Measurements from ENCODE around the gene TEX30. TPM values are rescaled to one million over a fixed set of nuclear protein-coding genes. Genes with fewer than 3 reads are reported as not detected.
"Not testable (repeated sequence)": the region's sequence is repeated elsewhere in the genome, so short reads cannot be mapped to it uniquely, and the experiment has no call there.

Gene TEX30
- polyA plus RNA-seq, 1 donor: 15.7 TPM

DNA sequence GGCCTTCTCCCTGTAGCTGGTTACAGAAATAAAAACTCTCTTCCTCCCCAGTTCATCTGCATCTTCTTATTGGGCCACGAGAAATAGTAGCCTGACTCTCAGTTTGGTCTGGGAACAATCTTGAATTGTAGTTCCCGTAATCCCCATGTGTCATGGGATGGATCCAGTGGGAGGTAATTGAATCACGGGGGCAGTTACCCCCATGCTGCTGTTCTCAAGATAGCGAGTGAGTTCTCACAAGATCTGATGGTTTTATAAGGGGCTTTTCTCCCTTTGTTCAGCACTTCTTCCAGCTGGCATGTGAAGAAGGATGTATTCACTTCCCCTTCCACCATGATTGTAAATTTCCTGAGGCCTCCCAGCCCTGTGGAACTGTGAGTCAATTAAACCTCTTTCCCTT is 7.1 kb upstream of the TEX30 start:
- WGBS (ENCODE audit: insufficient coverage, low lambda C conversion rate): no CpG with 5 or more reads among the region's 4 CpGs
- H3K9me3 ChIP-seq (ENCODE audit: control insufficient read depth, low read depth, low read length); H3K4me3 ChIP-seq (ENCODE audit: low read length); H3K36me3 ChIP-seq (ENCODE audit: control insufficient read depth, insufficient read depth, low read length); H3K27me3 ChIP-seq (ENCODE audit: control insufficient read depth, insufficient read depth, low read length); H3K27ac ChIP-seq (ENCODE audit: low read length); DNase-seq: not testable (repeated sequence)
- peaks cover 15% of the 10 kb centered on the region for H3K4me1 ChIP-seq (ENCODE audit: control insufficient read depth, insufficient read depth, low read length)

DNA sequence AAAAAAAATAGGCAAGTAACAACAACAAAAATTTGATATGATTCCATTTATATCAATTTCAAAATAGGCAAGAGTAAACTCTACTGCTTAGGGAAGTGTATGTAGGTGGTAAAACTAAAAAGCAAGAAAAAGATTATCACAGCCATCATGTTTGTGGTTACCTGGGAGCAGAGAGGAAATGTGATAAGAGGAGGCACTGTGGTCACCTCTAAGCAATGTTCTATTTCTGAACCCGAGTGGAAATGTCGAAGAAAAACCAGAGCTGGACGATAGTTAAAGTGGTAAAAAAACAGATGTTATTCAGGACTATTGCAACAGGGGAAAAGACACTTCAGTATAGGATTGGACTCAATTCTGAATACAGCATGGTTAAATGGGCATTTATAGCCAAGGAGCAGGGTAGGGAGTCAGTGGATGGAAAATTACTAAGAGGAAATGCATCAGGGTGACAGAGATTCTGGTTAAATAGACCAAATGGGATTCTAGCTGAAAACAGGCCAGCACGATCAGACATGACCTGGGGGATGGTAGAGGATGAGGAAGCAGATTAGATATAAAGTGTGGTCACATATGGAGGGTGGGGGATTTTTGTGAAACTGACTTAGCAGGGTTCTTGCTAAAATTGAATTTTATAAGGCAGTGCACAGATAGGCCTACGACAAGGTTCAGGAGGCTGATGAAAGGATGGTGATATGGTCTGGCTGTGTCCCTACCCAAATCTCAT is 6.0 kb upstream of the TEX30 start:
- Histone ChIP-seq H3K9me3 (ENCODE audit: control insufficient read depth, low read depth, low read length) (peaks cover 6% of the 10 kb centered on the region), H3K27ac (ENCODE audit: low read length) (peak overlapping the region; percentile 30), H3K4me3 (ENCODE audit: low read length) (no peak overlapping the region), H3K27me3 (ENCODE audit: control insufficient read depth, insufficient read depth, low read length) (no peaks in the 10 kb centered on the region), H3K4me1 (ENCODE audit: control insufficient read depth, insufficient read depth, low read length) (peaks cover 9% of the 10 kb centered on the region), H3K36me3 (ENCODE audit: control insufficient read depth, insufficient read depth, low read length) (no peaks in the 10 kb centered on the region)
- whole genome bisulfite sequencing (ENCODE audit: insufficient coverage, low lambda C conversion rate): 54% methylated on average over 3 of the region's 5 CpGs
- DNase-seq: peak in 1 of 2 donors; percentile 29

DNA sequence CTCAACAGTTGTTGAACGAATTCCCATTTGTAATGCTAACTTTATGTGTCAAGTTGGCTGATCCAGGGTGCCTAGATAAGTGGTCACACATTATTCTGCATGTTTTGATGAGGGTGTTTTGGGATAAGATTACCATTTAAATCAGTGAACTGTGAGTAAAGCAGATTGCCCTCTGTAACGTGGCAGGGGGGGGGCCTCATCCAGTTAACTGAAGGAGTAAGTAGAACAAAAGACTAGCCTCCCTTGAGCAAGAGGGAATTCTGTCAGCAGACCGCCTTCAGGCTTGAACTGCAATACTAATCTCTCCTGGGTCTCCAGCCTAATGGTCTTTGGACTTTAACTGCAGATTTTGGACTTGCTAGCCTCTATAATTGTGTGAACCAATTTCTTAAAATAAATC is 4.2 kb upstream of the TEX30 start:
- H3K9me3 ChIP-seq (ENCODE audit: control insufficient read depth, low read depth, low read length): peaks cover 11% of the 10 kb centered on the region
- no peak overlapping the region for H3K4me3 ChIP-seq (ENCODE audit: low read length)
- no CpG with 5 or more reads among the region's 3 CpGs for WGBS (ENCODE audit: insufficient coverage, low lambda C conversion rate)
- H3K36me3 ChIP-seq (ENCODE audit: control insufficient read depth, insufficient read depth, low read length): no peaks in the 10 kb centered on the region
- DNase-seq: peak; percentile 42 to 70
- H3K27ac ChIP-seq (ENCODE audit: low read length): peak overlapping the region; percentile 2
- no peaks in the 10 kb centered on the region for H3K27me3 ChIP-seq (ENCODE audit: control insufficient read depth, insufficient read depth, low read length)
- H3K4me1 ChIP-seq (ENCODE audit: control insufficient read depth, insufficient read depth, low read length): peaks cover 12% of the 10 kb centered on the region

DNA sequence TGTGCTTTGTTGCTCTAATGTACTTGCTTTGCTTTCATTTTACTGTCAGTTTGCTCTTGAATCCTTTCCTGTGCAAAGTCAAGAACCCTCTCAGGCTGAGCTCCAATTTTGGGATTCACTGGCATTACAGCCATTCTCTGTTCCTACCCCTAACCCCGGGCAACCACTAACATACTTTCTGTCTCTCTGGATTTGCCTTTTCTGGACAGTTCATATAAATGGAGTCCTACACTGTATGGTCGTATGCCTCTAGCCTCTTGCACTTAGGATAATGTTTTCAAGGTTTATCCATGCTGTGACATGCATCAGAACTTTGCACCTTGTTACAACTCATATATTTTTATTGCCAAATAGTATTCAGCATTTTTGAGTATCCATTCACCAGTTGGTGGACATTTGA is 2.7 kb upstream of the TEX30 start:
- no CpG with 5 or more reads among the region's 2 CpGs for WGBS (ENCODE audit: insufficient coverage, low lambda C conversion rate)
- Histone ChIP-seq H3K4me1 (ENCODE audit: control insufficient read depth, insufficient read depth, low read length) (peaks cover 12% of the 10 kb centered on the region), H3K36me3 (ENCODE audit: control insufficient read depth, insufficient read depth, low read length) (no peaks in the 10 kb centered on the region), H3K27me3 (ENCODE audit: control insufficient read depth, insufficient read depth, low read length) (no peaks in the 10 kb centered on the region), H3K27ac (ENCODE audit: low read length) (peak overlapping the region; percentile 72), H3K4me3 (ENCODE audit: low read length) (no peak overlapping the region), H3K9me3 (ENCODE audit: control insufficient read depth, low read depth, low read length) (peaks cover 4% of the 10 kb centered on the region)
- peak in 1 of 2 donors; percentile 71 for DNase-seq

DNA sequence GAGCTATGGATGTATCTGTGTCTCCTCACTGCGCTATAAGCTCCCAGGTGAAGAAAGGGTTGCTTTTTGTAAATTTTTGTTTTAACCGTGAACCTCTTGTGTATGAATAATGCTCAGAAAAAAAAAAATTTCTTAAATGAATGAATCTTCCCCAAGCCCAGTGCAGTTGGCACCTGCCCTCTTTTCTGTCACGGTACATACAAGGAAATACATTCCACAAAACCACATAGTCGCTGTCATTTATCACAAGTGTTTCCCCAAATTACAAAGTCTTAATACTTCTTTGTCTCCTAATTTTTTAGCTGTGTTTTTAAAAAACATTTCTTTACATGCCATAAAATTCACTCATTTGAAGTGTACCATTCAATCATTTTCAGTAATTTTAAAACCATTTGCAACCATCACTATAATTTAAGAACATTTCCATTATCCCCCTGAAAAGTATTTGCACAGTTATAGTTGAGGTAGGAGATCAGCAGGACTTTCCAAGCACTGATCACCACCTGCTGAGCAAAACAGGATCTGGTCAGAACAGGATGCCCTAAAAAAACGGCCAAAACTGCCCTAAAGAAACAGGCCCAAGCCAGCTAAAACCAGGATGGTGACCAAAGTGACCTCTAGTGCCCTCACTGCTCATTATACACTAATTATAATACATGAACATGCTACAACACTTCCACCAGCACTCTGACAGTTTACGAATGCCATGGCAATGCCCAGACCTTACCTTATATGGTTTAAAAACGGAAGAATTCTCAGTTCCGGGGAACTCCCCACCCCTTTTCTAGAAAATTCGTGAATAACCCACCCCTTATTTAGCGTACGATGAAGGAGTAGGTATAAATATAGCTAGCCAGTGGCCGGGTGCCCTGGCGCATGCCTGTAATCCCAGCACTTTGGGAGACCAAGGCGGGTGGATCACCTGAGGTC is 1.3 kb upstream of the TEX30 start:
- 94% methylated on average over 6 of the region's 14 CpGs for WGBS (ENCODE audit: insufficient coverage, low lambda C conversion rate)
- Histone ChIP-seq H3K27me3 (ENCODE audit: control insufficient read depth, insufficient read depth, low read length) (no peaks in the 10 kb centered on the region), H3K9me3 (ENCODE audit: control insufficient read depth, low read depth, low read length) (peaks cover 4% of the 10 kb centered on the region), H3K36me3 (ENCODE audit: control insufficient read depth, insufficient read depth, low read length) (no peaks in the 10 kb centered on the region), H3K27ac (ENCODE audit: low read length) (no peak overlapping the region), H3K4me3 (ENCODE audit: low read length) (no peak overlapping the region), H3K4me1 (ENCODE audit: control insufficient read depth, insufficient read depth, low read length) (peaks cover 14% of the 10 kb centered on the region)
- DNase-seq: no peak

DNA sequence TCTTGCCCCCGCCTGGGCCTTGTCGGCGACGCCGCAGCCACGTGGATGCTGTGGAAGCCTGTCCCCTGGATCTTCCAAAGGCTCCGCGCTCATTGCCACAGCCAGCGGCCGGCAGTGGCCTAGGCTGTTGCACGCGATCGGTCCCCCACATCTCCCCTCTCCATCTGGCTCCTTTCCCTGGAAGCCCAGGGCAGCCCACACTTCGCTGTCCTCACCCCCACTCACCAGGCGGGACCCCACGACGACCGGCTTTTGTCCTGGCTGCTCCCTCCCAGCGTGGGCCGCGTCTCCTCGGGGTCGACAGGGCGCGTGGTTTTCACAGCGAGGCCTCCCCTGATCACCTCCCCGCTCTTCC is 605 bp upstream of the TEX30 start:
- Histone ChIP-seq H3K9me3 (ENCODE audit: control insufficient read depth, low read depth, low read length) (peaks cover 4% of the 10 kb centered on the region), H3K36me3 (ENCODE audit: control insufficient read depth, insufficient read depth, low read length) (no peaks in the 10 kb centered on the region), H3K27ac (ENCODE audit: low read length) (peak overlapping the region; percentile 66), H3K4me1 (ENCODE audit: control insufficient read depth, insufficient read depth, low read length) (peaks cover 14% of the 10 kb centered on the region), H3K4me3 (ENCODE audit: low read length) (peak overlapping the region; percentile 84), H3K27me3 (ENCODE audit: control insufficient read depth, insufficient read depth, low read length) (no peaks in the 10 kb centered on the region)
- no peak for DNase-seq
- no CpG with 5 or more reads among the region's 27 CpGs for WGBS (ENCODE audit: insufficient coverage, low lambda C conversion rate)

DNA sequence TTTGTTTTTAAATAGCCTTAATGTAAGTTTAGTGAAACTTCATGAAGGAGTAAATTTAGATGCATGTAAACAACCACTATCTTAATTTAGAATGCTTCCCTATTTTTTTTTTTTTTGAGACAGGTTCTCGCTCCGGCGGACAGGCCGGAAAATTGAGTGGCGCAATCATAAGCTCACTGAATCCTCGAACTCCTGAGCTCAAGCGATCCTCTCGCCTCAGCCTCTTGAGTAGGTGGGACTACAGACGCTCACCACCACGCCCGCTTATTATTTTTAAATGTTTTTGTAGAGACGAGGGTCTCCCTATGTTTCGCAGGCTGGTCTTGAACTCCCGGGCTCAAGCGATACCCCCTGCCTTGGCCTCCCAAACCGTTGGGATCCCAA is 1.6 kb downstream of the TEX30 start:
- Histone ChIP-seq H3K27ac (ENCODE audit: low read length) (no peak overlapping the region), H3K4me3 (ENCODE audit: low read length) (no peak overlapping the region), H3K27me3 (ENCODE audit: control insufficient read depth, insufficient read depth, low read length) (no peaks in the 10 kb centered on the region), H3K4me1 (ENCODE audit: control insufficient read depth, insufficient read depth, low read length) (peaks cover 11% of the 10 kb centered on the region), H3K36me3 (ENCODE audit: control insufficient read depth, insufficient read depth, low read length) (peaks cover 5% of the 10 kb centered on the region), H3K9me3 (ENCODE audit: control insufficient read depth, low read depth, low read length) (peaks cover 4% of the 10 kb centered on the region)
- WGBS (ENCODE audit: insufficient coverage, low lambda C conversion rate): no CpG with 5 or more reads among the region's 16 CpGs
- no peak for DNase-seq

DNA sequence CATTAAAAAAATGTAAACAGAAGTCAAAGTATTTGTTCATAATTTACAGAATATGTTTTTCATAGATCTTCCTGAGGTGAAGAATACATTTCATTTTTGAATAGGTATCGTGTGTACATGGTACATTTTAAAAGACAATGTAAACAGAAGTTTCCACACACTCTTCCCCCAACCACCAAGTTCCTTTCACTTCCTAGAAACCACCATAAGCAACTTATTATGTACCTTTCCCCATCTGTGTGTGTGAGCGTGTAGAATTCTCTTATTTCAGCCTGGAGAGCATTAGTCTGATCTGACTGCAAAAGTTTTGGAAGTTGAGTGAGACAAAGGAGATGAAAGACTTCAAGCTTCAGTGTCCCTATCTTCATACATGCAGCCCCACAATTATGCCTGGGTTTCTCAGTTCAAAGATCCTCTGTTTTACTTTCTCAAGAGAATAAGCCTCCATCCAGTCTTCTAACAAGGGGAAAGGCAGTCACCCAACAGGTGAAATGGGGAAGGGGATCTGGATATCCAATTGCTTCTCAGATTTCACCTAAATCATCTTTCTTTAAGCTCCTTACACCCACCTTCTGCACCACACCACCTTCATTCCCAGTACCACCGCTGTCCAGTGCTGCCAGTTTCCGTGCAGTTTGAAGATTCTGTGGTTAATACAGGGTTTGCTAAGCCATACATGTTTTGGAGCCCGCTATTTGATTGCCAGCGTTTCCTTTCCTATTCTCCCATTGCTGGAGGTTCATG is 2.1 kb downstream of the TEX30 start:
- H3K4me1 ChIP-seq (ENCODE audit: control insufficient read depth, insufficient read depth, low read length): peaks cover 8% of the 10 kb centered on the region
- no peak overlapping the region for H3K4me3 ChIP-seq (ENCODE audit: low read length)
- DNase-seq: no peak
- peaks cover 4% of the 10 kb centered on the region for H3K9me3 ChIP-seq (ENCODE audit: control insufficient read depth, low read depth, low read length)
- no peaks in the 10 kb centered on the region for H3K27me3 ChIP-seq (ENCODE audit: control insufficient read depth, insufficient read depth, low read length)
- peaks cover 8% of the 10 kb centered on the region for H3K36me3 ChIP-seq (ENCODE audit: control insufficient read depth, insufficient read depth, low read length)
- no peak overlapping the region for H3K27ac ChIP-seq (ENCODE audit: low read length)
- 100% methylated on average over 3 of the region's 6 CpGs for WGBS (ENCODE audit: insufficient coverage, low lambda C conversion rate)

DNA sequence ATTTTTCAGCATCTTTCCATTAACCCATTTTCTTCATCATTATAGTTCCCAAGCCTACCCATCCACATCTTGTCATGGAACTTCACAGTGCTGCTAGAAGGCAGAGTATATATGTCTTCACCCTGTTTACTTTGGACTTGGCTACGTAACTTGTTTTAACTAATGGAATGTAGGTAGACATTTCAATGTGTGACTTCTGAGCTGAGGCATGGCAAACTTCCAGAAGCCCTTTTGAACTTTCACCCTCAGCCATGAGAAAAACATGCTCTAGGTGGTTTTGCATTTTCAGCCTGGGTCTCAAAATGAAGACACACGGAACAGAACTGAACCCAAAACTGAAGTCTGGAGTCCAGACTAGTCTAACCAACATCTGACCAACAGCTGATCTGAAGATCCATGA is 3.2 kb downstream of the TEX30 start:
- Histone ChIP-seq H3K27ac (ENCODE audit: low read length) (no peak overlapping the region), H3K4me1 (ENCODE audit: control insufficient read depth, insufficient read depth, low read length) (peaks cover 8% of the 10 kb centered on the region), H3K36me3 (ENCODE audit: control insufficient read depth, insufficient read depth, low read length) (peaks cover 12% of the 10 kb centered on the region), H3K27me3 (ENCODE audit: control insufficient read depth, insufficient read depth, low read length) (no peaks in the 10 kb centered on the region), H3K4me3 (ENCODE audit: low read length) (no peak overlapping the region), H3K9me3 (ENCODE audit: control insufficient read depth, low read depth, low read length) (peaks cover 4% of the 10 kb centered on the region)
- peak; percentile 35 to 68 for DNase-seq
- 33% methylated on average over 1 of the region's 2 CpGs for WGBS (ENCODE audit: insufficient coverage, low lambda C conversion rate)

DNA sequence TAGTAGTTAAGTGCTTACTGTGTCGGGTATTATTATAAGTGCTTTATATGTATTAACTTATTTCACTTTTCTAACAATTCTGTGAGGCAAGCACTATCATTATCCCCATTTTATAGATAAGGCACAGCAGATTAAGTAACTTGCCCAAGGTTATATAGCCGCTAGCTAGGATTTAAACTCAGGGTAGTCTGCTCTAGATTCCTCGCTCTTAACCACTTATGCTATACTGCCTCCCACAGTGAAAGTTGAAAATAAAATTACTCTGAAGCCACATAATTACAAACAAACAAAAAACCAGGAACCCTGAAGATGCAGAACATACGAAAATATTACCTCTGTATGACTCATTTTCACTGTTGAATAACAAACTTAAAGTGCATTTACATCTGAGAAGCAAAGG is 3.9 kb downstream of the TEX30 start:
- H3K27ac ChIP-seq (ENCODE audit: low read length): no peak overlapping the region
- DNase-seq: no peak
- WGBS (ENCODE audit: insufficient coverage, low lambda C conversion rate): 78% methylated on average over 3 of the region's 4 CpGs
- peaks cover 8% of the 10 kb centered on the region for H3K4me1 ChIP-seq (ENCODE audit: control insufficient read depth, insufficient read depth, low read length)
- H3K27me3 ChIP-seq (ENCODE audit: control insufficient read depth, insufficient read depth, low read length): no peaks in the 10 kb centered on the region
- H3K9me3 ChIP-seq (ENCODE audit: control insufficient read depth, low read depth, low read length): peaks cover 4% of the 10 kb centered on the region
- no peak overlapping the region for H3K4me3 ChIP-seq (ENCODE audit: low read length)
- H3K36me3 ChIP-seq (ENCODE audit: control insufficient read depth, insufficient read depth, low read length): peaks cover 14% of the 10 kb centered on the region

All from large intestine (tissue), 3 donors.